Astrocyte of the spinal cord (primary cell): ENCODE data around the gene VPS8.

Source experiments
- DNase-seq: peaks from one replicate; pipeline ENCODE4 v3.0.0; 2011; ENCODE audit warnings: low read depth, low spot score
- H3K4me3 ChIP-seq: 2 replicates; pipeline ENCODE4 v1.5.1; 2011; ENCODE audit warnings: low read depth, mild to moderate bottlenecking, low read length, moderate library complexity
- CTCF ChIP-seq: IDR thresholded peaks from 2 replicates; pipeline ENCODE4 v1.5.1; 2012; ENCODE audit warnings: low read depth, mild to moderate bottlenecking, low read length, inconsistent platforms
- in situ Hi-C: cut with HindIII; loops from 2 replicates; pipeline ENCODE4 v1.10.0; 2017; ENCODE audit warnings: low sequenced_read_pairs

VPS8 gene

GRCh38 chr3:184785890-184786279, 26.1 kb upstream of the VPS8 start:
- no peak for TF ChIP-seq CTCF
- H3K4me3 ChIP-seq, result no peak overlapping the region
- in situ Hi-C loops, result no loop called here
- DNase-seq, result no peak

- TF ChIP-seq CTCF, result no peak
- H3K4me3 ChIP-seq, result no peak overlapping the region
- in situ Hi-C loops, result no loop called here
- DNase-seq, result peak; percentile 55
Measured at GRCh38 chr3:184786280-184786941, 25.6 kb upstream of the VPS8 start.

- no peak for DNase-seq
- in situ Hi-C loops, result no loop called here
- no peak for TF ChIP-seq CTCF
- no peak overlapping the region for H3K4me3 ChIP-seq
Measured at GRCh38 chr3:184788751-184789150, 23.2 kb upstream of the VPS8 start.

GRCh38 chr3:184789314-184789998, 22.5 kb upstream of the VPS8 start:
- no peak for DNase-seq
- TF ChIP-seq CTCF, result no peak
- in situ Hi-C loops, result no loop called here
- H3K4me3 ChIP-seq, result no peak overlapping the region

DNA sequence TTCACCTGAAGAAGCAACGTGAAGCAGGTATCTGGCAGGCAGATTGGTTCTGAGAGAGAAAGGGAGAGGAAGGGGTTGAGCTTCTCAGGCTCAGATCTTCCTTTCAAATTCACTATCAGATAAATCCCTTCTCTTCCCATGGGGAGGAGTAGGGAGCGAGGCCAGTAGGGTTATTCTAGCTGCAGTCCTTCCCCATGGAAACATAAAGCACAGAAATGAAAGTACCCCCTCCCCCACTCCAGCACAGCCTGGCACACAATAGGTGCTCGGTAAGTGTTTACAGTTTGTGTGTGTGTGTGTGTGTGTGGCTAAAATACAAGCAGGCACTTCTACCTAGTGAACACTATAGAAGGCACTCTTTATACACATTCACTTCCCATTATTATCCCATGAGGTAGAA, 20.8 kb upstream of the VPS8 start:
- in situ Hi-C loops, result no loop called here
- DNase-seq, result no peak
- no peak overlapping the region for H3K4me3 ChIP-seq
- no peak for TF ChIP-seq CTCF

GRCh38 chr3:184795522-184796190, 16.3 kb upstream of the VPS8 start:
- no peak for TF ChIP-seq CTCF
- DNase-seq, result no peak
- in situ Hi-C loops, result no loop called here
- no peak overlapping the region for H3K4me3 ChIP-seq
